Head of caudate nucleus (tissue), 42 donors: ENCODE results near the gene ANTXRL.
"Not testable (repeated sequence)": the region's sequence is repeated elsewhere in the genome, so short reads cannot be mapped to it uniquely, and the experiment has no call there.

Source experiments
- DNase-seq, 42 donors: peaks; one replicate each; pipeline versions ENCODE4 v3.0.0 to v3.0.0-alpha.2; 2020 to 2021; ENCODE audit warnings: mixed read lengths in 7 of 42
- intact Hi-C: fragments of 100-400 bp; cut with DNase I; formaldehyde crosslinking; loops from one replicate; pipeline ENCODE4 v1.15.0; 2022

ANTXRL gene

DNA sequence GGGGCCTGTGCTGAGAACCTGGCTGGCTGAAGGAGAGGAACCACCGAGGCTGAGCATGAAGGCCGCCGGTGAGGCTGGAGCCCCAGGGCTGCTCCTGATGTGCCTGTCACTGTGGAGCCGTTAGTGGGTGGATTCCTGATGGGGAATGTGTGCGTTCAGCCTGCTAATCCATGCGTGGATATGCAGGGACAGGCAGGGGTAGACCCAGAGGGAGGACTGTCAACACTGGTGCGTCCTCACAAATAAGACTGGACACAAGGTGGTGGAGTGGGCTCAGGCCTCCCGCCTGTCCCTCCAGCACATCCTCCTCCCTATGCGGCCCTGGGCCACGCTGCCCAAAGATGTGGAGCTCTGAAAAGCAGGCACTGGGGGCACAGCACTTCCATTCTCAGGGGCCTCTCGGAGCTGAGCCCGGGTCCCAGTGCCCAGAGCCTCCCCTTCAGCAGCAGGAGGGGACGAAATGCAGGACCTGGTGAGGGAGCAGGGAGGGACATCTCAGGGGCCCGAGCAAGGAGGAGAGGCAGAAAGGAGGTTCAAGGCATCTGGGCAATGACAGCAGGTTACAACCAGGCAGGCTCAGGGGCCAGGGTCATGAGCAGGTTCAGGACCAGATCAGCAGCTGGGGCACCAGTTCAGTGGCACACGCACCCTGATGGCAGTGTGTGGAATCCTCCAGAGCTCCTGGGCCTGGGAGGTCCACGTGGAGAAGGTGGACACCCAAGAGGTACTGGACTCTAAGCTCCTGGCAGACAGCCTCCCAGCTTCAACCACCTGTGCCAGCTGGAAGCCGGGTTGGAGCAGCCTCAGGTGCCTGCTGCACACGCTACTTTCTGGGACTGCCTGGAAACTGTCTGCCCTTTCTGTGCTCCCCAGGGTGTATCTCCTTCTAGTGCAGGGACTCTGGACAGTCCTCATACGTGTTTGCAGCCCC, 33.5 kb upstream of the ANTXRL start:
- DNase-seq = peak in 6 of 42 donors; percentile 12 to 34 (median 23)

DNA sequence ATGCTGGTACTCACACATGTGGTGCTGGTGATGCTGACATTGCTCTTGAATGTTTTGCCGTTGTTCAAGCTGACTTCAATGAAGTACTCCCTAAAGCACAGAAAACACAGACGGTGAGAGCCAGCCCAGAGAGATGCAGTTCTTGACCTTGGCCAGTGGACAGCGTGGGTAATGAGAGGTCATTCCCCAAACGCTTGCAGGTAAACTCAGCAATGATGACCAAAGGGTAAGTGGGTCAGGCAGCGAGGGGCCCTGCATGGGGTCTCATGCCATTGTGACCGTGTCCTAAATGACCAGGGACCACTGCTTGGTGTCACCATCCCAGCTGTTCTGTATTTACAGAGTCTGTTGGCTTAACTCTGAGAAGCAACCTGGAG, 32.8 kb upstream of the ANTXRL start:
- peak in 4 of 42 donors; percentile 19 to 32 (median 22) for DNase-seq
- intact Hi-C loops = no loop called here

More for the DNA sequence above, 33.5 kb upstream of the ANTXRL start:
- intact Hi-C loops = no loop called here

DNA sequence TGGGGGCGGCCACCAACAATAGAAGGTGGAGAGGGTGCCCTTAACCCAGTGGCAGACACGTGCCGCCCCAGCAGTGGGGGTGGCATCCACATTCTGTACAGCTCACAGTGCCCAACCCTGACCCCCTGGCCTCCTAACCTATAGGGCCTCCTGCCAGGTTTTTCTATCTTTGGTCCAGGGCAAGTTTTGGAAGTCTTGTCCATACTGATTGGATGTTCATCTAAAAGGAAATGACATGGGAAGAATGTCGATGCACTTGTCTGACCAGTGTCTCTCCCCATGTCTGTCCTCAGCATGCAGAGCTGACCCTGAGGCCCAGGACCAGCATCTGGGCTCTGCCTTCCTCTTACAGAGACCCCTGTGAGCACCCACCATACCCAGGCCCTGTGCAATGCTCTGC, 32.3 kb upstream of the ANTXRL start:
- peak in 5 of 42 donors; percentile 11 to 37 (median 30) for DNase-seq
- intact Hi-C loops = no loop called here

DNA sequence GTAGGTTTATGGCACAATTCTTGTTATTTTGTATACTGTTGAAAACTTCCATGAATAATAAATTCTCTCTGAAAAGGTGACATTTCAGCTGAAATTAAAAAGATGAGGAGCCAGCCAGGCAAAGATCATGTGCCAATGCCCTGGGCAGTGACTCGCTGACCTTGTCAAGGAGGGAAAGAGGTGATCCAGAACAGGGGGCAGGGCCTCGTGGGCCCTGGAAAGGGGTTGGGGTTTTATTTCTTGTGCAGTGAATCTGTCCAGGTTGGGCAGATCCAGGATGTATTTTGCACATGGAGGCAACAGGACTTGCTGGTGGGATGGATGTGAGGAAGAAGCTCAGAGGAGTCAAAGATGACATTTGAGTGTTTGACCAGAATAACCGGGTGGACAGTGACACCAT, 31.6 kb upstream of the ANTXRL start:
- peak in 6 of 42 donors; percentile 11 to 29 (median 22) for DNase-seq
- intact Hi-C loops = not testable (repeated sequence)

DNA sequence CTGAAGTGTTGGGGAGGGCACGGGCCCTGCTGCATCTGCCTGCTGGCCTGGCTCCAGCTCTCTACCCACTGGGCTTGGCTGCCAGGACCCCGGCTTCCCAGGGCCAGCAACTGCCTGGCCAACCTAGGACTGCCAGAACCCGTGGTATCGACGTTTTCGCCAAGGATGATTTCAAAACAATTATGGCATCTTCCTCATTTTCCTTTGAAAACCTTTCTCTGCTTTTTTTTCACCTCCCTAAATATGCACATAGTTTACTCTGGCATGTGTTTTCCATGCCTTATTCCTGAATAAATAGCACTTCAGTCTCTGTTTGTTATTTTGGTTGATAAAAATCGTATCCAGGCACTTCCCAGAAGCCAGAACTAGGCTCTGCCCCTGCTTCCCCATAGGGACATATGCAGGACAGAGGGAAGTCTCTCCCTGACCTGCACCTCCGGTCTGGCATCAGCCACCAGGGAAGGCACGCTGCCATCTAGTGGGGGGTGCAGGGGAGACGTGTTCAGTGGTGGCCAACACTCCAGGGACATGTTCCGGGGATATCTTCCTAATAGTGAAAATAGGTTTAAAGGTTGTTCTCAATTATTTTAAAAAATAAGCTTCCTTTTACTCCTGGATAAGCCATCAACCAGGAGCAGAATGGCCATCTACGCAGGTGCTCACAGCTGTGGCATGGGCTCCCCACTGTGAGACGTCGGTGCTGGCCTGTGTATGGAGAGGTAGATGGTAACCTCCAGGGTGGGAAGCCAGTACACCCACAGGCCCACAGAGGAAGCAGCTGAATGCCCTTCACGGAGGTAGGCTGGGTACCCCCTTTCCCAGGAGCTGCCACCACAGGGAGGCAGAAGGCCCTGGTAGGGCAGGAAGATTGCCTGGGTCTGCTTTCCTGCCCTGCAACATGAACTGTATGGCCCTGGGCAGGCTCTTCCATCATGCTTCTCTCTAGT, 30.7 kb upstream of the ANTXRL start:
- intact Hi-C loops = no loop called here
- DNase-seq = peak in 41 of 42 donors; percentile 31 to 83 (median 66)

DNA sequence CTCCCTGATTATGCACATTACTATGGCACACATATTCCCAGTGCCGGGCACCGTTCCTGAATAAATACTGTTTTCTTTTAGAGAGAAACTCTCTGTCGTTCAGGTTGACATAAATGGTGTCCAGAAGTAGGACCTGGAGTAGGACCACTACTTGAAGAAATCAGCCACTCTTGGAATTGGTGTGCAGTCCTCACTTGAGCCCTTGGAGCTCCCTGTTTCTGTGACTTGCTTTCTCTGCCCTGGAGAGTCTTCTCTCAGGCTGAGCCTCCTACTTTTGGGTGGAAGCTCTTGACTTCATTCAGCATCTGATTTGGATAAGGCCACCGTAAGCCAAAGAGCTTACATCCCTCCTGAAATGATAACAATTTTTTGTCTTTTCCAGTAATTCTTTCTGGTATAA, 29.7 kb upstream of the ANTXRL start:
- intact Hi-C loops = no loop called here
- DNase-seq = peak in 1 of 42 donors; percentile 38

DNA sequence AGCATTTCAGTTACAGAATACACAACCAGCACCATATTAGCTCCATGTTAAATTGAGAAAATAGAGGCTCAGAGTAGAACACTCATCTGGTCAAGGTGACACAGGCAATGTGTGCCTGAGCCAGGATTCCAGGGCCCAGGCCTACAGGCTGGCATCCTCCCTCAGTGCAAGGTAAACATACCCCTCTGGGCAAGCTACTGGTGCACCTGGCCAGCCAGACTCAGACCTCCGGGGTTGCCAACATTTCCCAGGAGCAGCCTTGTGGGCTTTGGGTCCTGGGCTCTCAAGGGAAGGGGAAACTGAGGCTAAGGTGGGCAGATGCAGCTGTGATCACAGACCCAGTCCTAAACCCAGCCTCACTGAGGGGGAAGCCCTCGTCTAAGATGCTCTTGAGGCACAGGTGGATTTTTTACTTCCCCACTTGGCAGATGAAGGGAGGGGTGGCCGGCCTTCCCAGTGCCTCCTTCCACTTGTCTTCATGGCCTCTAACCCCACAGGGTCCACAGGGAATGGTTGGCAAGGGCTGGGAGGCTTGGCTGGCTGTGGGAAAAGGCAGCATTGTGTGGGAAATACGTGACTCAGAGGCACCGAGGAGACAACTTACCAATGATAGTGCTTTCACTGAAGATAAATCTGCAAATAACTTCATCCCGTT, 23.8 kb upstream of the ANTXRL start:
- intact Hi-C loops = not testable (repeated sequence)

DNA sequence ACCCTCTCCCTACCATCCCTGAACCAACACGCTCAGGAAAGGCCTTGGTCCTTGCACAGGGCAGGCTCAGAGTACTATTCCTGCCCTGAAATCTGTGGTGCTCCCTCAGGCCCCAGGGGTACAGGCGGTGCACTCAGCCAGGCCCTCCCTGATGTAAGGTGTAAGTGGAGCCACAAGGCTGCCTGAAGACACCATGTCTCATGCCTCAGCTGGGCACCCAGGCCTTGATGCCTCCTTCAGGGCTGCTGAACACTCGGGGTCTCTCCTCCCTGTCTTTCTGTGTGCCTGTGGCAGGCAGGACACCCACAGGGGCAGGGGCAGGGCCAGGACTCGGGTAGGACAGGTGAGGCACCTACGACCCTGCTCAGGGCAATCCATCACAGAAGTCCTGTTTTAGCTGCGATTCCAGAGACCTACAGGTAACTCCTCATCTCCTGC, 22.9 kb upstream of the ANTXRL start:
- peak in 3 of 42 donors; percentile 12 to 26 (median 24) for DNase-seq
- intact Hi-C loops = no loop called here

More for the DNA sequence above, 23.8 kb upstream of the ANTXRL start:
- DNase-seq = peak in 4 of 42 donors; percentile 10 to 17 (median 14)

DNA sequence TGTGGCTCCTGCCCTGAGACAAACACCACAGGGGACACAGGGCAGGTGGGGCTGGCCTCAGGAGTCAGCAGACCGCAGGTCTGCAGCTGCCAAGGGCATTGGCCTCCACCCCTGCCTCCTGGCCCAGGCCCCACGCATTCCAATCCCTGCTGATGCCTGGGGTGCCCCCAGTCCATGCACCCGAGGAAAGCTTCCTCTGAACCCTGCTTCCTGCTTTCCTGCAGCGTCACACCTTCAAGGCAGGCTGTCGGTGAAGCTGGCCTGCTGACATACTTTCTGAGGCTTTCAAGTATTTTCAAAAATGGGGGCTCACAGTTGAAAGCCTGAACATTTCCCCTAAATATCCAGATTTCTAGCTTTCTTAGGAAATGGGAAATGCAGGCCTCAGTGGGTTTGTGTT, 22.5 kb upstream of the ANTXRL start:
- intact Hi-C loops = no loop called here
- DNase-seq = peak in 3 of 42 donors; percentile 8 to 13 (median 9)

DNA sequence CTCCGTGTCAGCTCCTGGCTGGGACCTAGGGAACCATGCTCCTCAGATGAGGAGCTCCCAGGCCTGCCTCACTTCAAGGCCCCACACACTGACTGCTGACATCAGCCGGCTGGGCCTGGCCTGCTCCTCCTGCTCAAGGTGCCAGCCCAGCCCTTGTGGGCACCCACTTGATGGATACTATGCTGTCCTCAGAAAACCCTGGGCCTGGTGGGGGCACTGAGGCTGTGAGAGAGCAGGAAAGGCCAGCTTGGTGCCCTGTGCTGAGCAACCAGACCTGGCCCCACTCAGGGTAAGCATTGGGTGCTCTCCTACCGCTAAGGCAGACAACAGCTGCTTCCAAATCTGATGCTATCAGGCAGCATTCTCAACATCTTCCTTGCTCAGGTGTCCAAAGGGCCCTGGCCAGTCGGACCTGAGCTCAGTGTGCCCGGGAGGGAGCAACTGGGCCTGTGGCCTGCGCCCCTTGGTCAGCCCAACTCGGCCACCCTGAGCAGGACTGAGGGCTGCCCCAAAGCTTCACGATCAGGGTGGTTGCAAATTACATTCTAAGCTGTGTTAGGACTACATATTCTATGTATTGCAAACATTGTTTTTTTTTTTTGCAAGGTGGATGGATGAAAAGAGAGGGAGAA, 21.9 kb upstream of the ANTXRL start:
- intact Hi-C loops = no loop called here

DNA sequence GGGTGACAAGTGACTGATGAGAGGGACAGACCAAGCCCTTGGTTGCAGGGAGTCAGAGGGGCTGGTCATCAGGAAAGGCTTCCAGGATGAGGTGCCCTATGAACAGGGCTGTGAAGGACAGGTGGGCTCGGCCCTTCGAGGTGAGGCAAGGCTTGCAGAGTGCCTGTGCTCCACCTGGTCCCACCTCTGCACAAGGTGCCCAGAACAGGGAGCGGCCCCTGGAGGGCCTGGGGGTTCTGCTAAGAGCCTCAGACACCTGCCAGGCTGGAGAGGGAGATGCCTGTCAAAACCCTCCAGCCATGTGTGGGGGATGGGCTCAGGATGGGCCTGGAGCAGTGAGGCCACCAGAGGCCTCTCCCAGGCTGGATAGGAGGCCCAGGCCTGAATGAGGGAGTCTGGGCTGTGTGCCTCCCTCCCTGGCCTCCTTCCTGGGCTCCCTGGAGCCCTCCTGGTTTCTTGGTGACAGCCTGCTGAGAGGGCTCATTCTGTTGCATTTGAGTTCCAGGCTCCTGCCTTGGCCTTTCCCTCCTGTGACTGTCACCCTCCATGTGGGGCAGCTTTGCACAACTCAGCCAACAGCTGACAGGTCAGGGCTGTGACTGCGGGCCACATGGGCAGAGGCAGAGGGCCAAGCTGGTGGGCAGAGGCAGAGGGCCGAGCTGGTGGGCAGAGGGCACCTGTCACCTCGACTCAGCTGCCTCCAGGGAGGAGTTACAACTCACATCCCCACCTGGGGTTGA, 21.1 kb upstream of the ANTXRL start:
- intact Hi-C loops = not testable (repeated sequence)
- peak in 6 of 42 donors; percentile 7 to 31 (median 15) for DNase-seq

More for the DNA sequence above, 21.9 kb upstream of the ANTXRL start:
- DNase-seq = peak in 6 of 42 donors; percentile 11 to 37 (median 17)

DNA sequence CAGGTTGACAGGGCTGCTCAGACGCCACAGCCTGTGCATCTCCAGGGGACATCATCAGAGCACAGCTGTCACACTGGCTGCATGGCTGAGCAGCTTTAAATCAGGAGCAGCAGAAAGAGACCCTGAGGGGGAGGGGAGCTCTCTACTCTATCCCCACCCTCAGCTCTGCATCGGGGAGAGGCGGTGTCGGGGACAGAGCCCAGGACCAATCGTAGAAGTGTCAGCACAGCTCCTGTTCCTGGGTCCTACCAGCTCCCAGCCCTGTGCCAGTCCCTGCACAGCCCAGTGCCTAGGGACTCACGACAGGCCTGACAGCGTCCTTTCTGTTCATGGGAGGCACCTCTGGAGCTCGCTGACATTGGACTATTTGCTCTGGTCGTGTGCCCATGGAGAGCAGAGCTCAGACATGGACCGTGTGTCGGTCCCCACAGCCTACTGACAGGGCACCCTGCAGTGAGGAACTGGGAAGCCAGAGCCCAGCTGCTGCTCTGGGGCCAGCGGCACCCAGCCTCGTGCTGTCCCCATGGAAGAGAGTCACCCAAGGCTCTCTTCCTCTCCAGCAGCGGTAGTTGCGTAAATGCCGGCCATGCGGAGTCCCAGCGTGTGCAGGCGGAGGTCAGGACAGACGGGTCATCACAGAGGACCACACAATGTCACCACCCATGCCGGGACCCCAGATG, 20.4 kb upstream of the ANTXRL start:
- DNase-seq = peak in 4 of 42 donors; percentile 16 to 34 (median 22)
- intact Hi-C loops = no loop called here

DNA sequence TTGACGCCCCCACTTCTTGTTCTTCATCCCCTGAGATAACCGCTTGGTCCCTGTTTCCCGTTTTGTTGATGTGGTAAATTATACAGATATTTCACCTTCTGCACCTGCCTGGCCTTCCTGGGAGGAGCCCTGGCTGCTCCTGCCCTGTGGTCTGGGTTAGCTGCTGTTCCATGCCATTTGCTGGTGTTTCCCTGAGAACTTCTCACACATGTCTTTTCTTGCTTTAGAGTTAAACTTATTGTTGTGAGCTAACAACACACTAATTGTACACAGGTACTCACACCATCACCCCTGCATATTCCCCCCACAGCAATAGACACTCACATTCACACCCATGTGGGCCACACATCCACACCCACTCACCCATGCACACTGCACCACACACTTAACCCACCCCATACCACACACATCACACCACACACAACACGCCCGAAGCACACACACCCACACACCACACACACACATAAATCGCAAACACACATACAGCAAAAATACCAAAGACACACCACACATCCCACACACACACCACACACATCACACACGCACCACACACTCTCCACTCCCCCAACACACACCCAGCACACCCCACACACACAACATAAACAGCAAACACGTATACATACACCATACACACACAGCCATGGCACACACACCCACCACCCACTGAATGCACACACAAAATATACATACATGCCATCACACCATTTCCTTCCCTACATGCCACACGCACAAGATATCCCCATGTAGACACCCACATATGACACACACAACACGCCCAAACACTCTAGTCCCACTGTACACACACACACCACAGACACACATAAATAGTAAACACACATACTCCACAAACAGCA, 19.4 kb upstream of the ANTXRL start:
- intact Hi-C loops = no loop called here
- peak in 3 of 42 donors; percentile 11 to 18 (median 12) for DNase-seq

DNA sequence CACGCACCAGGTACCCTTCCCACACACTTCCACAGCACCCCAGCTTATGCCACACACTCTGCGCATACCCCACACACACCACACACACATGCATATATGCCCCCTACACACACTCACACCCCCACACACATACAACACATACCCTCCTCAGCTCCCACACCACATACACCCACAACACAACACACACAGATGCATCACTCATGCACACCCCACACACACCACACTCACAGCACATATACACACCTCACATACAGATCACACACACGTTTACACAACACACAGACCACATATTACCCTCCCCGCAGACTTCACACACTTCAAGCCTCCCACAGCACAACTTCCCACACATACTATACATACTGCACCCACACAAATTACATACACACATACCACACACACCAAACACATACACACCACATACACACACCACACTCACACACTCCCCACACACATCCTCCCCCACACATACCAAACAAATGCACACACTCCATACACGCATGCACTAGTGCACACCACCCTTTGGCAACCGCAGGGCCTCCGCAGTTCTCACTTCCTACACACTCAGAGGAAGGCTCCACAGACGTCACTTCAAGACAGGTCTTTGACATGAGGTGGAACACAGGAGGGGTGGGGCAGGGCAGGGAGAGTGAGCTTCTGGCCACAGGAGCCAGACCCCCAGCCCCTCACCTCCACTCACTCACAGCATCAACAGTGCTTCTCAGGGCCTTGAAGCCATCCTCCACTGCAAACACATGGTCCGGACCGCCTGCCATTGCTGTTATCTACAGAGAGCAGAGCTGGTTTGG, 18.5 kb upstream of the ANTXRL start:
- DNase-seq = peak in 5 of 42 donors; percentile 14 to 34 (median 17)
- intact Hi-C loops = no loop called here

DNA sequence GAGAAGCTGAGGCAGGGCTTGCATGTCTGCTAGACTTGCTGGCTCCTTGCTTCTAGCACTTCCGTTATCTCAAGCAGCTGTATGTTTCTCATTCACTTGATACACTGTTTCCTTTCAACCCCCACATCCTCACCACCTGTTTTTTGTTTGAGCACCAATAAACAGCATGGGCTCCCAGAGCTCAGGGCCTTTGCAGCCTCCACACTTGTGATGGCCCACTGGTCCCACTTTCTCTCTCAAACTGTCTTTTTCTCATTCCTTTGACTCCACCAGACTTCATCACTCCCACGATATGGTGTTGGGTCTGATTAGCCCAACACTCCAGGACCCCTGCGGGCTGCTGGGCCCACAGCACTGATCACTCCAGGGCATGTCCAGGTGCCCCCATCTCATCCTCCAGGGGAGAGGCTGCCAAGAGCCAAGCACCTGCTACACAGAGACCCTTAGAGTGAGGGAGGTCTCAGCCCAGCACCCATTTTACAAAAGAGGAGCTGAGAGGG, 17.2 kb upstream of the ANTXRL start:
- intact Hi-C loops = not testable (repeated sequence)
- peak in 4 of 42 donors; percentile 3 to 7 (median 7) for DNase-seq
